GM06990 (cell line): Measurements from ENCODE around the gene SCAF8.

Source experiments
- DNase-seq: peaks from one replicate; pipeline ENCODE4 v3.0.0-alpha.2; 2011; ENCODE audit not compliant: insufficient read length; ENCODE audit errors: extremely low read depth
- H3K27me3 ChIP-seq: replicated peaks from 2 replicates; pipeline ENCODE4 v1.6.0; 2011; ENCODE audit warnings: low read length; ENCODE audit not compliant: control insufficient read depth, insufficient read depth
- H3K36me3 ChIP-seq: 2 replicates; pipeline ENCODE4 v1.5.1; 2011; ENCODE audit warnings: low read length; ENCODE audit not compliant: control insufficient read depth, insufficient read depth
- H3K4me3 ChIP-seq: replicated peaks from 2 replicates; pipeline ENCODE4 v1.5.1; 2011; ENCODE audit warnings: low read depth, mild to moderate bottlenecking, control low read depth, low read length
- CTCF ChIP-seq: IDR thresholded peaks from 2 replicates; pipeline ENCODE4 v1.5.1; 2011; ENCODE audit warnings: low read length, control low read depth, mild to moderate bottlenecking, inconsistent platforms; ENCODE audit not compliant: insufficient read depth, poor library complexity, severe bottlenecking

Gene SCAF8

DNA sequence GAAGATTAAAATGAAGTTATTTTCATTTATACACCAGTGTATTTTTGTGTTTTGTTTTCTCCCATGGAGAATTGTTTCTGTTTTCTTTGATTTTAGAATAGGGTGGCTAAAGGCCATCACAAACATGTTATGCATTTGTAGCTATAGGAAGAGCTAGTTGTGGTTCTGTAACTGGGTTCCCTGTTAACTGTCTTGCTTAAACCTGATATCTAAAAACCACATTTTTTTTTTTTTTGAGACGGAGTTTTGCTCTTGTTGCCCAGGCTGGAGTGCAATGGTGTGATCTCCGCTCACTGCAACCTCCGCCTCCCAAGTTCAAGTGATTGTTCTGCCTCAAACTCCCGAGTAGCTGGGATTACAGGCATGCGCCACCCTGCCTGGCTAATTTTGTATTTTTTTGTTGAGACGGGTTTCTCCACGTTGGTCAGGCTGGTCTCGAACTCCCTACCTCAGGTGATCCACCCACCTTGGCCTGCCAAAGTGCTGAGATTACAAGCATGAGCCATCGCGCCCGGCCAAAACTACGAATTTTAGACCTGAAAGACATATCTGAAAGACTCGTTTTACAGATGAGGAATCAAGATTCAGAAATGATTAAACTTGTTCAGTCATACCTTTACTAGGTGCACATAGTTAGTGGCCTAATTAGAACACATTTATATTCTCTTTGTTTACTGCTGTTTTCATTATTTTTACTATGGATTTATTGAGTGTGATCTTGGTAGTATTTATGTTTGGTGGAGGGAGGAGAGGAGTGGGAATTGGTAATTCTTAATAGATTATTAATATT, 18.0 kb downstream of the SCAF8 start:
- Histone ChIP-seq H3K27me3 (no peaks in the 10 kb centered on the region), H3K36me3 (no peaks in the 10 kb centered on the region), H3K4me3 (no peak overlapping the region)
- TF ChIP-seq CTCF = no peak
- no peak for DNase-seq

- Histone ChIP-seq H3K4me3 (no peak overlapping the region), H3K27me3 (no peaks in the 10 kb centered on the region), H3K36me3 (no peaks in the 10 kb centered on the region)
- TF ChIP-seq CTCF = no peak
- DNase-seq = no peak
These were observed 18.8 kb downstream of the SCAF8 start for GRCh38 chr6:154752022-154752421.

GRCh38 chr6:154754152-154754551, 20.9 kb downstream of the SCAF8 start:
- Histone ChIP-seq H3K36me3 (no peaks in the 10 kb centered on the region), H3K27me3 (no peaks in the 10 kb centered on the region), H3K4me3 (no peak overlapping the region)
- TF ChIP-seq CTCF = no peak
- no peak for DNase-seq

GRCh38 chr6:154757352-154758050, 24.3 kb downstream of the SCAF8 start:
- no peak for TF ChIP-seq CTCF
- Histone ChIP-seq H3K27me3 (no peaks in the 10 kb centered on the region), H3K4me3 (no peak overlapping the region), H3K36me3 (no peaks in the 10 kb centered on the region)
- DNase-seq = no peak

DNA sequence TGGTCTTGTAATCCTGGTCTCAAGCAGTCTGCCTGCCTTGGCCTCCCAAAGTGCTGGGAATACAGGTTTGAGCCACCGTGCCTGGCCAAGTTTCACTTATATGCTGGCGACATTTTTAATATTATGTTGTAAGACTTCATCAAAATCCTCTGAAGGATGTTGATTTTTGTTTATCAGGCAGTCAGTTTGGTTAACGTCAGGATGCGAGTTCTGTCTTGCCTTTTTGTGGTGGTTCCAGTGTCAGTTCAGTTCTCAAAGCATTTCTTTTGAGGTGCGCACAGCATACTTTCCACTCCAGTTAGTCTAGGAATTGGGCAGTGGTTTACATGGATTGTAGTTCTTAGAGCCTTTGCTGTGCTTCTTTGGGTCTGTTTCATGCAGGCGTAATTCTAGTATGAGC, 24.9 kb downstream of the SCAF8 start:
- no peaks in the 10 kb centered on the region for H3K27me3 ChIP-seq
- no peak for TF ChIP-seq CTCF
- H3K4me3 ChIP-seq = no peak overlapping the region
- no peaks in the 10 kb centered on the region for H3K36me3 ChIP-seq
- no peak for DNase-seq
